Measurements from ENCODE around the gene MYH14.

Gene MYH14

DNA sequence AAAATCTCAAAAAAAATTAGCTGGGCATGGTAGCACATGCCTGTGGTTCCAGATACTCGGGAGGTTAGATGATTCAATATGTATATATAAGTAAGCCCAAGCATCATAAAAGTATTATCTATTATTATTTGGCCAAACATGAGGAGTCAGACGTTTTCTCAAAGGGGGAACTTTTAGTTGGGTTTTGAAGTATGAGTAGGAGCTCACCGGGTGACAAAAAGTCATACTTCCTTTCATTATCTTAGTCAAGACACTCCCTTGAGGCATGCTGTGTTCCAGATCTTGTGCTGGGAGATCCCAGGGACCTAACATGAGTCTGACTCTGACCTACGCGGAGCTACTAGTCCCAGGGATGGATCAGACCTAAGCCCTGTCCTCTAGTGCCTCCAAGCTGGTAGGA is 8.2 kb upstream of the MYH14 start:
- no peak for DNase-seq (ENCODE audit: low read depth)

DNA sequence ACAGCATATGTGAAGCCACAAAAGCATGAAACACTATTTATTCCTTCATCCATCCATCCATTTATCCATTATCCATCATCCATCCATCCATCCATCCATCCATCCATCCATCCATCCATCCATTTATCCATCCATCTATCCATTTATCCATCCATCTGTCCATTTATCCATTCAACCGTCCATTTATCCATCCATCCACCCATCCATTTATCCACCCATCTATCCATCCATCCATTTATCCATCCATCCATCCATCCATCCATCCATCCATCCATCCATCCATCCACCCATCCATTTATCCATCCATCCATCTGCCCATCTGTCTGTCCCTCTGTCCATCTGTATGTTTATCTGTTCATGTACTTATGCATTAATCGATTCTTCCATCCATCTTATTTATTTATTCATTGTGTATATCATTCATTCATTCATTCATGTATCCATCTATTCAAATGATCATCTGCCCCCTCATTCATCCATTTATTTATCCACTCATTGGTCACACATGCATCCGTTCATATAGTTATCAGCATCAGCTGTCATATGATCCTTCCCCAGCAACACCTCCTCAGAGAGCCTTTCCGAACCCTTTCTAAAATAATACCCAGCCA is 7.0 kb upstream of the MYH14 start:
- no peak for DNase-seq (ENCODE audit: low read depth)

- no peak for DNase-seq (ENCODE audit: low read depth)
Observed at GRCh38 chr19:50197348-50197747, 6.1 kb upstream of the MYH14 start.

DNA sequence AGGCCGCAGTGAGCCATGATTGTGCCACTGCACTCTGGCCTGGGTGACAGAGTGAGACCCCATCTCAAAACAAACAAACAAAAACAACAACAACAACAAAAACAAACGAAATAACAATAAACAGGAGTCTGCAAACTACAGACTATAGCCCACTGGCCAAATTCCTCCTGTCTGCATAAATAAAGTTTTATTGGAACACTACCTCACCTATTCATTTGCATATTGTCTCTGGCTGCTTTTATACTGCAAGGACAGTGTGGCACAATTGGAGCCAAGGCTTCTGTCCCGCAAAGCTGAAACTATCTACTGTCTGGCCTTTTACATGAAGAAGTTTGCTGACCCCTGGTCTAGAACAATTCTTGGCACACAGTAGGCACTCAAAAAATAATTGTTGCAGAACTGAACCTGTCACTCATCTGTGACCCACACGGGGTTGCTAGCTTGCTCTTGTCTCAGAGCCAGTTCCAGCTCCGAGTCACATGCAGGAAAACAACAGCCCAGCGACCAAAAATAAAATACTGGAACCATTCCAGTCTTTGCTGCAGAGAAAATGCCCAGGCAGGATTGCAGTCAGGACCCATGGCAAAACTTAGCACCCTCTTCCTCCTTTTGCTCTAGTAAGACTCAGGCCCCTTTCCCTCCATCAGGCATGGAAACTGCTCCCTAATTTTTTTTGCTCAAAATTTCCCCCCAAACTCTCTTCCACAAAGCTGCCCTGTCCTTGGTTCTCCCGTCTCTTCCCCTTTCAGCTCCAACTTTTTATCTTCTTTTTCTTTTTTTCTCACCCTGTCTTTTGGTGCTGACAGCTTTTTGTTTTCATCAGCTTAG is 4.8 kb upstream of the MYH14 start:
- no peak for DNase-seq (ENCODE audit: low read depth)

- DNase-seq (ENCODE audit: low read depth): no peak
Observed at GRCh38 chr19:50199259-50199555, 4.2 kb upstream of the MYH14 start.

- no peak for DNase-seq (ENCODE audit: low read depth)
Observed at GRCh38 chr19:50202386-50202785, 1.0 kb upstream of the MYH14 start.

GRCh38 chr19:50202962-50203280 is 501 bp upstream of the MYH14 start:
- no peak for DNase-seq (ENCODE audit: low read depth)

- DNase-seq (ENCODE audit: low read depth): no peak
Observed at GRCh38 chr19:50204081-50204428, 633 bp downstream of the MYH14 start.

DNA sequence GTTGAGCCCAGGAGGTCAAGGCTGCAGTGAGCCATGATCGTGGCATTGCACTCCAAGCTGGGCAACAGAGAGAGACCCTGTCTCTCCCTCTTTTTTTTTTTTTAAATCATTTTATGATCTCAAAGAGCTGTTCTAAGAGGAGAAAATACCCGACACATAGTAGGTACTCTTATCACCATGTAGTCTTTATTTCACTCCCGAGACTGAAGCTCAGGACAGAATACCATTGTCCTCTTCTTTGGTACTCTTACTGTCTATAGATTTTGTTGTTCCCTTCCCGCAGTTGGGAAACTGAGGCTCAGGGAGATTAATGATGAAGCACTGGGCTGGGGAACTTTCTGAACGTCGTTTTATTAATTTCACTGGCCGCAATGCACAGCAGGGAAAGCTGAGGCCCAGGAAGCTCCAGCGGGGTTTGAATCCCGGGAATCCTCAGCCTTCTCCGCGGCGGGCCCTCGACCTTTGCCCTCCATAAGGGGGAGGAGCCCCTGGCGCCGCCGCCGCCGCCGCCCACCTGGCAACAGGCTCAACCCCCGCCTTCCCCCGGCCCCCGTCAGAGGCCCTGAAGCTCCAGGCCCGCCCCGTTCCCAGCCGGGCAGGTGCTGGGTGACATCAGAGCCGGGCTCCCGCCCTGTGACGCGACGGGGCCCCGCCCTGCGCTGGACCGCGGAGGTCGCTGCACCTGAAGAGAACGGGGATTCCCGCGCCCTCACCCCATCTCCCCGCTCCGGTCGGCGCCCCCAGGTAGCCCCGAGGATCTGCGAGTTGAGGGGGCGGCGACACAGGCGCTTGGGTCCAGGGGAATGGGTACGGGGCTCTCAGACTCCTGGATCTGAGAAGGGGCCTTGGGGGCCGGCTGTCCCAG is 1.6 kb downstream of the MYH14 start:
- DNase-seq (ENCODE audit: low read depth): no peak

DNA sequence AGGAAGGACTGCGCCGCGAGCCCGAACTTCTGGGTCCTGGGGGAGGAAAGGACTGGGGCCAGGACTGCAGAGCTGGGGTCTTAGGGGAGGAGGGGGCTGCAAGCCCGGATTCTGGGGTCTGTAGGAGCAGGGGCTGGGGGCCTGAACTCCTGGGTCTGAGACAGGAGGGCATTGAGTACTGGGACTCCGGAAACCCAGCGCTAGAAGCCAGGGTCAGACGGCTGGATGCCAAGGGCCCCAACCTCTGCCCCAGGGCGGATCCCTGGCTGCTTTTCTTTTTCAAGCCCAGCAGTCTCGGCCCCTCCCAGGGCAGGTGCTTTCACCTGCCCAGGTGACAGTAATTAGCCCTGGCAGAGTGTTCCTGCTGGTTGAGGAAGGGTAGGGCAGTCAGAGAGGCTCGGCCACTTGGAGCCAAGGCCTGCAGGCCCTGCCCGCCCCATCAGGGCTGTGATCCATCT is 2.3 kb downstream of the MYH14 start:
- no peak for DNase-seq (ENCODE audit: low read depth)

DNA sequence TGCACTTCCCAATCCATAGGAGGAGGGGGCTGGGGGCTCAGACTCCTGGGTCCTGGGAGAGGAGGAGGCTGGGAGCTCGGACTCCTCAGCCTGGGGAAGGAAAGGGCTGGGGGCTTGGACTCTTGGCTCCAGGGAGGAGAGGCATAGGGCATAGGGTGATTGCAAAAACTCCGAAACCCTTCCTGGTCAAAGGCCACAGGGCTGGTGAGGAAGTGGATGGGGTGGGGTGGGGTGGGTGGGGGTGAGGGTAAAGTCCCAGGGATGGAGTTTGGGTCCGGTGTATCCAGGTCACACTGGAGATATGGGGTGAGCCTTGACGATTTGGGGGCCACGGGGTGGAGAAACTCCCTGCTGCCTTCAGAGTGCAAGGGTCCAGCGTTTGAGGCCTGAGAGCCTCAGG is 2.8 kb downstream of the MYH14 start:
- DNase-seq (ENCODE audit: low read depth): no peak

DNA sequence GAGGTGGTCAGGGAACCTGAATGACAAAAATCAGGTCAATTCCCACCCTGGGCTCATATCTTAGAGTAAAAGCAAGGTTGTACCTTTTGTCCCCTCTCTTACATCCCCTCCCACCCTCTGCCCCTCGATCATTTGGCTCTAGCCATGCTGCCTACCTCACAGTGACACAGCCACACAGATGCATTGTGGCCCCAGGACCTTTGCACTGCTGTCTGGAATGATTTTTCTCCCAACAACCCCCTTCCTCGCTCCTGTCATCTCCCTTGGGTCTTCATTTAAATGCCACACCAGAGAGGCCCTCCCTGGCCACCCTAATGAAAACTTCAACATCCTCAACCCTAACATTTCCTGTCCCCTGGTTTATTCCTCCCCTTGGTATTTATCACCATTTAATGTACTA is 4.3 kb downstream of the MYH14 start:
- no peak for DNase-seq (ENCODE audit: low read depth)

DNA sequence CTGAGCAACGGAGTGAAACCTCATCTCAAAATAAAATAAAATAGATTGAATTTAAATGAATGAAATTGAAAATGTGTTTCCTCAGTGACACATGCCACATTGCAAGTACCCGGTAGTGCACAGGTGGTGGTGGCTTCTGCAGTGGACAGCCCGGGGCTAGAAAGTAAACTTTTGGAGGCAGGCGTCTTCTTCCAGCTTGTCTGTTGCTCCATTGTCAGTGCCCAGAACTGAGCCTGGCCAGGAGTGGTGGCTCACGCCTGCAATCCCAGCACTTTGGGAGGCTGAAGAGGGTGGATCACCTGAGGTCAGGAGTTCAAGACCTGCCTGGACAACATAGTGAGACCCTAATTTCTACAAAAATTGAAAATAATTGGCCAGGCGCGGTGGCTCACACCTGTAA is 5.7 kb downstream of the MYH14 start:
- no peak for DNase-seq (ENCODE audit: low read depth)

- no peak for DNase-seq (ENCODE audit: low read depth)
Observed at GRCh38 chr19:50210425-50210824, 7.0 kb downstream of the MYH14 start.

DNA sequence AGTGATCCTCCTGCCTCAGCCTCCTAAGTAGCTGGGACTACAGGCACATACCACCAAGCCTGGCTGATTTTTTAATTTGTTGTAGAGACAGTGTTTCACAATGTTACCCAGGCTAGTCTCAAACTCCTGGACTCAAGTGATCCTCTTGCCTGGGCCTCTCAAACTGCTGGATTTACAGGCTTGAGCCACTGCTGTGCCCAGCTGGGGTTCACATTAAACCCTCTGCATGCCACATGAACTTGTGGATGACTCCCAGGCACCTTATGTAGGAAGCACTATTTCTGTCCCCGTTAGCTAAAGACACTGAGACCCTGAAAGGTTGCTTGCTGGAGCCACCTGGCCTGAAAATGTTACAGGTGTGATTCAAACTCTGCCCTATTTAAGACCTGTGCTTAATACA is 10.5 kb downstream of the MYH14 start:
- DNase-seq (ENCODE audit: low read depth): no peak

DNA sequence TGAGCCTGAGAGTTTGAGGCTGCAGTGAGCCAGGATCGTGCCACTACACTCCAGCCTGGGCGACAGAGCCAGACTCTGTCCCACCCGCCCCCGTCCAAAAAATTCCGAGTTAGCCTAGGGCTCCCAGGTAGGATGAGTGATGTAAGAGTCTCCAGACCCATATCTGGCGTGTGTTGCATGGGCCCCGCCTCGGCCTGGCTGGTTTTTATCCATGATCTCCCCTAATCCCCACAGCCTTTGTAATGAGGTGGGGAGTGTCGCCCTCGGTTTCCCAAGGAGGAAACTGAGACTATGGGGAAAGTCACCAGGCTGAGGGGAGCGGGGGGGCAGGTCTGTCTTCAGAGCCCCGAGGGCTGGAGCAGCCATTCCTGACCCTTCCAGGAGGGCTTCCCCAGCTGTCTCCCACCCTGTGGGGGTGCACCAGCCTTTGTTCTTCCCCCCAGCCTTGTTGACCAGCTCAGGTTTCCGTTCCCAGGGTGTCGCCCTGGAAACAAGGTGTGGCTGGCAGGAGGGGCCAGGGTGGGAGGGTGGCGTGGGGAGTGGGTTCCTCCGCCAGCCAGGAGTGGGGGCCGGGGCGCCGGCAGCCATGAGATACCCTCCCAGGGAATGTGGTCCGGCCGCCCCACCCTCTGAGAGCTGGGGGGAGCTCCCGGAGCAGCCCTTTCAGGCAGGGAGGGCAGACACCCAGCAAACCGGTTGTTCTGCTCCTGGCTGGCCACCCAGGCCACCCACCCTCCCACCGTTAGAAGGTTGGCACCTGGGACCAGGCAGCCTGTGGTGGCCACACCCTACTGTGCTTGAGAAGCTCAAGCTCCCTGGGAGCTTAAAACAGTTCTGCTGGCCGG is 11.5 kb downstream of the MYH14 start:
- no peak for DNase-seq (ENCODE audit: low read depth)

- no peak for DNase-seq (ENCODE audit: low read depth)
Observed at GRCh38 chr19:50215820-50216219, 12.4 kb downstream of the MYH14 start.

- DNase-seq (ENCODE audit: low read depth): no peak
Observed at GRCh38 chr19:50221087-50221486, 17.7 kb downstream of the MYH14 start.

GRCh38 chr19:50222691-50223438 is 19.4 kb downstream of the MYH14 start:
- DNase-seq (ENCODE audit: low read depth): no peak

DNA sequence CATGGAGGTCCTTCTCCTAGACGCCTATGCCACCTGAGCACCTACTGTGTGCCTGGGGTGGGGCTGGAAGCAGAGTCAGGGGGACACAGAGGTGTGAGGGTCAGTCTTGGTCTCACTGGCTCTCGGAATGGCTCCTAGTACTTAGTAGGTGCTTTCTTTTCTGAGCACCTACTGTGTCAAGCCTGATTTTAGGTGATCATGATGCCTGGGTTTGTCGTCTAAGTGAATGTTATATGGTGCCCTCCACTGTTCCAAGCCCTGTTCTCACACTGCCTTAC is 20.0 kb downstream of the MYH14 start:
- no peak for DNase-seq (ENCODE audit: low read depth)

- no peak for DNase-seq (ENCODE audit: low read depth)
Observed at GRCh38 chr19:50224986-50225747, 21.7 kb downstream of the MYH14 start.
